ENCODE measurements around the gene SCG5.
"Not testable (repeated sequence)": the region's sequence is repeated elsewhere in the genome, so short reads cannot be mapped to it uniquely, and the experiment has no call there.

SCG5 gene, protein sequence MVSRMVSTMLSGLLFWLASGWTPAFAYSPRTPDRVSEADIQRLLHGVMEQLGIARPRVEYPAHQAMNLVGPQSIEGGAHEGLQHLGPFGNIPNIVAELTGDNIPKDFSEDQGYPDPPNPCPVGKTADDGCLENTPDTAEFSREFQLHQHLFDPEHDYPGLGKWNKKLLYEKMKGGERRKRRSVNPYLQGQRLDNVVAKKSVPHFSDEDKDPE

DNA sequence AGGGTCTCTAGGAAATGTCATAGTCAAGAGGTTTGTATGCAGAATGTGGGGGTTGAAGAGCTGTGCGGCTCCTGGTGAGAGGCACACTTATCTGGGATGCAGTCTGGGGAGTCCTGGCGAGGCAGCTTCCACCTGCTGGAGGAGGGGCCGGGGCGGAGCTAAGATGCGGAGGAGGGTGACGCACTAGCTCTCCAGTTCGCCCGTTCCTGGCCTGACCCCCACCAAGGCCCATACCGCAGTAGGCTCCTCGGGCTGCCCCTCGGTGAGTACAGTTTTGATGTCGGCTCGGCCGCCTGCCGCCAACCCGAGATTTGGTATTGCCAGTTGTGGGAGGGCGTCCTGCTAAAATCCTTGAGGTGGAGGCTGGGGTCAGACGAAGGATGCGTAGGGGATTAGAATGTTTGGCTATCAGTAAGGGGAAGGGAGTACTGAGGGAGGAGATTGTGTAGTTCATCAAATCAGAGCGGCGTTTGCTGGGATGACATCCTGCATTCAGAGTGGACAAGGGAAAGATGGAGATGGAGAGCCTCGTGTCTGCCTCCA is at the start of gene SCG5:
TSS of gene SCG5 (plus strand) at position 194 of the 543 bp plus-strand sequence. CDS start 1,883 bp downstream, outside the sequence.
- DNase-seq, result no peak

DNA sequence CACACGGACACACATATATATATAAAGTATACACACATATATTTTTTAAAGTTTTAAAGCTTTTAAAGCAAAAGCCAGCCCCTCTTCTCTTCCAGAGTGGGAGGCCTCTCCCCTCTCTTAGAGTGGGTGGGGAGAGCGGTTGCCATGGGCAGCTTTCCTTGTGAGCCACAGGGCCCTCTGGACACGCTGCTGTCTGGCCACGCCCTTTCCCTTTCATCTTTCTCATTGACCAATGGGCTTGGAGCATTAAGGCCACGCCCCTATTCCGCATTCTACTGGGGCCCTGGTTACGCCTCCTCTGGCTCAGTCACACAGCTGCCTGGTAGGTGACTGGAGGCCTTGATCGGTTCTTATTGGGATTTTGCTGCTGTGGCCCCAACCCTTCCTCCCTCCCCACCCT is 48.4 kb upstream of the SCG5 start, which contains the start of gene GOLGA8N:
TSS of gene GOLGA8N (plus strand) at position 306 of the 400 bp plus-strand sequence.
- DNase-seq, result not testable (repeated sequence)

DNA sequence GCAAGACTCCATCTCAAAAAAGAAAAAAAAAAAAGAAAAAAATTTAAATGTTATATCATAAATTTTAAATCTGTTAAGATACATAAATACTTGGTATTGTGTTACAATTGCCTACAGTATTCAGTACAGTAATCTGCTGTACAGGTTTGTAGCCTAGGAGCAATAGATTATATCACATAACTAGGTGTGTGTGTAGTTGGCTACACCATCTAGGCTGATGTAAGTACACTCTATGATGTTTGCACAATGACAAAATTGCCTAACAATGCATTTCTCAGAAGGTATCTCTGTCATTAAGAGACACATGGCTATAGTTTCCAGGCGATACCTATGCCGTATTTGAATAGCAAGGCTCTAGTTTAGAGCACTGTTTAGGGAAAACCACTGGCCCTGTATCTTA is 32.0 kb upstream of the SCG5 start:
- not testable (repeated sequence) for DNase-seq

DNA sequence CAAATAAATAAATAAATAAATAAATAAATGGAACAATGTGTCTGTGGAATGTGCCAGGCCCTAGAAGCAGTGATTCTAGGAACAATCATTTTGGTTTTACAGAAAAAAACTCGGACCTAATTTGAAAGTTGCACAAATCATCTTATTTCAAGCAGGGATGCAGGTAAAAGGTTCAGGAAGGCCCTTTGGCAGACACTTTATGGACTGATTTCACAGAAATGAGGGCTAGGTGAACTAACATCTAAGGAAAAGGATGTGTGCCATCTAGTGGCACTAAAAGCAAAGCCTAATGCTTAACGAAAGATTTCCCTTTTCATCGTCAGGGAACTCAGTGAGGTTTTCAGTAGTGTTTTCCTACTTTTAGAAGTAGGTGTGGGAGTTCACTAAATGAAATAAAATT is 30.8 kb upstream of the SCG5 start:
- DNase-seq, result not testable (repeated sequence)

DNA sequence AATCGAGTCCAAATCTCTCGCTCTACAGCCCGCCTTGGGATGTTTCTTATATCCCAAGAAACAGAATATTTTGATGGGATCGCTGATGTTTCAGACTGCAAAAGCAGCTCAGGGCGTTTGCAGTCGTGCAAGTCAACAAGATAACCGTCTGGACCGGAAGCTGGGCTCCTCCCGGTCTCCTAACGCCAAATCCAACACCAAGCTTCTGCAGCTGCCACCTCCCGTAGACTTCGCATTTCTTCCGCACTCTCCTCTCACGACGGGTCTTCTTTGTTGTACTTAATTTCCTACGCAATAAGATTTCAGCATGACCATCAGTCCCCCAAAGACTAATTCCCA is 26.8 kb upstream of the SCG5 start:
- DNase-seq, result not testable (repeated sequence)

DNA sequence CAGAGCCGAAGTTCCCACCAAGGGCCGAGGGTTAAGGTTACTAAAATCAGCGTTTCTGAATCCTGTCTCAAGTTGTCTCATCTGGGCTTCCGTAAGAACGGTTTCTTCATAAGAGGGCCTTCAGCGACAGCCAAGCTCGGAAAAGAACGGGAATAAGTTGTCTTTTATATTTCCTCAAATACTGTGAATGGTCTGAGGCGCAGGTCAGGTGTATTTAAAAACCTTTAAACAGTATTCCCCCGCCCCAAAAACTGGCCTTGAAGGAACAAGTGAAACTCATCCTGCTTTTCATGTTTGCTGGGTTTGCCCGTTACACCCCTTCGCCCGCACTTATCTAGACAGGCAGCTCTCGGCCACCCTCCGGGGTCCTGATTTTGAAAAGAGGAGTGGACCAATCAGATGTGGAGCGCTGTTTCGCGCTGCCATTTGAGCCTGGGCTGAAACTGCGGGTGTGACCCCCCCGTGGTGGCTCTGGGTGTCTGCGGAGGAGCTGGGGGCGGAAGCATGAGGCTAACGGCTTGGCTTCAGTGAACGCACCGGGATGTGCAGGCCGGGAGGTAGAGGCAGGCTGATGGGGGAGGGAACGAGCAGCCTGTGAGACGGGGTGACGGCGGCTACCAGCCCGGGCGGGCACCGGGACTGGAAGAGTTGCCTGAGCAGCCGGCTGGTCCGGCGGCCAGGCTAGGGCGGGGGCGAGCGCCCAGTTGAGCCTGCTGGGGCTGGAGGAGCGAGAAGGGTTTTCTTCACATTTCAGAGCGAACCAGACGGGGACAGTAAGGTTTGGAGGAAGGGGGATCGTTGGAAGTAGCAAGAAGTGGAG is 26.2 kb upstream of the SCG5 start, which contains the start of gene ARHGAP11A:
TSS of gene ARHGAP11A (plus strand) at position 454 of the 820 bp plus-strand sequence. CDS start 708 bp downstream, outside the sequence.
- DNase-seq, result peak; percentile 78

DNA sequence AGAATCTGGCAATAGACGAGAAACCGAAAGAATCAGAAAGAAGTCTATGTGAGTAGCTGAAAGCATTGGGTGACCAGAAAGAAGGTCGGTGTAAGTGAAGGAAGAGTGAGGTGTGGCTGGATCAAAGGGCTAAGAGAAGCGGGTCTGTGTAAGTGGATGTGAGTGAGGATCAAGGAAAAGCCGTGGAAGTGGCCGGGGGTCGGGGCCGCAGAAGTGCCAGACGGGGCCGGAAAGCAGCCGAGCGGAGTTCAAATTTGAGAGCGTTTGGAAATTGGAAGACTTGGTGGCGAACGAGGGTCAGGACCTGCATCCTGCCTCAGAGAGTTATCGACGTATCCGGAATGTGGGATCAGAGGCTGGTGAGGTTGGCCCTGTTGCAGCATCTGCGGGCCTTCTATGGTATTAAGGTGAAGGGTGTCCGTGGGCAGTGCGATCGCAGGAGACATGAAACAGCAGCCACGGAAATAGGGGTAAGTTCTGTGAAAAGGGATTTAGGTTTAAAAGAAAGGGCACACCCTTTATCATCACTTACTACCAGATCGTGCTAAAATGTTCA is 25.6 kb upstream of the SCG5 start:
- not testable (repeated sequence) for DNase-seq

DNA sequence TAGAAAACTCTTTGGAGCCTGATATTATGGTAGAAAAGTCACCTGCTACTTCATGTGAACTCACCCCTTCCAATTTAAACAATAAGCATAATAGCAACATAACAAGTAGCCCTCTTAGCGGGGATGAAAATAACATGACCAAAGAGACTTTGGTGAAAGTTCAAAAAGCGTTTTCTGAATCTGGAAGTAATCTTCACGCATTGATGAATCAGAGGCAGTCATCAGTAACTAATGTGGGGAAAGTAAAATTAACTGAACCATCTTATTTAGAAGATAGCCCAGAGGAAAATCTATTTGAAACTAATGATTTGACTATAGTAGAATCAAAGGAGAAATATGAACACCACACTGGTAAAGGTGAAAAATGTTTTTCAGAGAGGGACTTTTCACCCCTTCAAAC is 5.1 kb upstream of the SCG5 start:
- no peak for DNase-seq

DNA sequence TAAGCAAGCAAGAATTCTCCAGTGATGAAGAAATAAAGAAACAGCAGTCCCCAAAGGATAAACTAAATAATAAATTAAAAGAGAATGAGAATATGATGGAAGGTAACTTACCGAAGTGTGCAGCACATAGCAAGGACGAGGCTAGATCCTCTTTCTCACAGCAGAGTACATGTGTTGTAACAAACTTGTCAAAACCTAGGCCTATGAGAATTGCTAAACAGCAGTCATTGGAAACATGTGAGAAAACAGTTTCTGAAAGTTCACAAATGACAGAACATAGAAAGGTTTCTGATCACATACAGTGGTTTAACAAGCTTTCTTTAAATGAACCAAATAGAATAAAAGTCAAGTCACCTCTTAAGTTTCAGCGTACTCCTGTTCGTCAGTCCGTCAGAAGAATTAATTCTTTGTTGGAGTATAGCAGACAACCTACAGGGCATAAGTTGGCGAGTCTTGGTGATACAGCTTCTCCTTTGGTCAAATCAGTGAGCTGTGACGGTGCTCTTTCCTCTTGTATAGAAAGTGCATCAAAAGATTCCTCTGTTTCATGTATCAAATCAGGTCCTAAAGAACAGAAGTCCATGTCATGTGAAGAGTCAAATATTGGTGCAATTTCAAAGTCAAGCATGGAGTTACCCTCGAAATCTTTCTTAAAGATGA is 4.5 kb upstream of the SCG5 start:
- no peak for DNase-seq

DNA sequence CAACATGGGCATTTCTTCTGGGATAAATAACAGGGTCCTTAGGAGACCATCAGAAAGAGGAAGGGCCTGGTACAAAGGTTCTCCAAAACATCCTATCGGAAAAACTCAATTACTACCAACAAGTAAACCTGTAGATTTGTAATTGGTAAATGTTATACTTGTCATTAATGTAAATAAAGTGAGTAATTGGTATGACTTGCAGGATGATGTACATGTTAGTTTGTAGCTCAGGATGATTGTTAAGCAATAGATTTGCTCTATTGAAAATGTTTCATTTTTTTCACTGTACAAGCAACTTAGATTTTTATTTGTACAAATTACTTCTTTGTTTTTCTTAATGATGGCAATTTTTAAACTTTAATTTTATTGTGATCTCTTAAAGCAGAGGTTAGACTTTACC is 3.8 kb upstream of the SCG5 start:
- DNase-seq, result no peak

DNA sequence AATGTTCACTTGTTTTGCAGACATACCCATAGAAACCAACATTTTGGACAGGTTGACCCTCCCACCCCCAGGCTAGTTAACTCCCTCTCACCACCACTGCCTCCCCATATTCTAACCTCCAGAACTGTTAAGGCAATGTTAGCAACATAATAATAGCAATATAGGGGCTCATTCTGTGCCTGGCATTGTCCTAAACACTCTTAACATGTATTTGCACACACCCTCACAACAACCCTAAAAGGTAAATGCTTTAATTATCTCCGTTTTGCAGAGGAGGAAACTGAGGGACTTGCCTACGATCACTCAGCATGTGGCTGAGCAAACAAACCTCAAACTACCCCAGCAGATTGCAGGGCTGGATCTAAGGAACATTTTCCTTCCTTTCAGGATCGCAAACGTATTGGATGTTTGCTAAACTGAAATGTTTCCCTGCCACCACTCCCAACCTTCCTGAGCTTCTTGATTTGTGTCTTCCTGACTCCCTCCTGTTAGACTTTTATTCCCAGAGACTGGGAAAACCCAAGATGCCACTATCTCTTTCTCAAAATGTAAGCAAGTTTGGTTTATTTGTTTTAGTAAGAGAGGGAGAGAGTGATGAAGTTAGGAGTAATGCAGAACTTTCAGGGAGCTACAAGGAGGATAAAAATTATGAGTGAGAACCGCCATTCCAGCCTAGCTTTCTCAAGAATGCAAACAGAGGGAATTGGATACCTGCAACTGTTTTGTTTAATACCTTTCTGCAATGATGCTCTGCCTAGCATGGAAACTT is 1.3 kb downstream of the SCG5 start:
- DNase-seq, result no peak

DNA sequence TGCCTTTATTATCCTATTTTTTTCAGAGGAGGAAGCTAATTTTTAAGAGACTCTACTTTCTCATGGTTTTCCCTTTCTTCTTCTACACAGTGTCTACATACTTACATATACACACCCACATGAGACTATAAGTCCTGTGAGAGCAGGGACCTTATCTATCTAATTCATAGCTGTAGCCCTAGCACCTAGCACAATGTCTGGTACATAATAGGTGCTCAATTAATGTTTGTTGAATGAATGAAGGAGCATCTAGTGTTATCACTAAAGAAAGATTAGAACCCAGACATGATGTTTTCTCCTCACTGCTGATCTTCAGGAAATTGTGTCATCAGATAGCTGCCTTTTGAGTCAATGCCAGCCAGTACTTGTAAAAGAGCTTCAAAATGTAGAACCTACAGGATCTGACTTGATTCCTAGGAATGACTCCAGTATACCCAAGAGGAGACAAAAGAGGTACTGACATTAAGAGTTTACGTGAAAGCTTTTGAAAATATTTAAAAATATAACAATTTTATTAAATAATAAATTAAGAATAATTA is 2.5 kb downstream of the SCG5 start:
- no peak for DNase-seq

DNA sequence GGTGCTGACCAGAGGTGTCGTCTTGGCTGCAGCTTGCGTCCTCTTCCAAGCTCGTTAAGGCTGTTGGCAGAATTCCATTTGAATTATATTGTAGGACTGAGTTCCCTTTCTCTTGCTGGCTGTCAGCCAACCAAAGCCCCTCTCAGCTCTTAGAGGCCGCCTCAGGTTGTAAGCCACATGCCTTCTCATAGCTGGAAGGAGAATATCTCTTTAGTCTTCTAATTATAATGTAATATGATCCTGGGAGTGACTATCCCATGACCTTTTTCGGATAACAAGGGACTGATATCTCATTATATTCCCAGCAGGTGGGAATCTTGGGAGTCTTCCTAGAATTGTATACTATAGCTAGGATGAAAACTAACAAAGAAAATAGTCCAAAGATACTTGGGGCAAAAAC is 4.8 kb downstream of the SCG5 start:
- DNase-seq, result no peak

DNA sequence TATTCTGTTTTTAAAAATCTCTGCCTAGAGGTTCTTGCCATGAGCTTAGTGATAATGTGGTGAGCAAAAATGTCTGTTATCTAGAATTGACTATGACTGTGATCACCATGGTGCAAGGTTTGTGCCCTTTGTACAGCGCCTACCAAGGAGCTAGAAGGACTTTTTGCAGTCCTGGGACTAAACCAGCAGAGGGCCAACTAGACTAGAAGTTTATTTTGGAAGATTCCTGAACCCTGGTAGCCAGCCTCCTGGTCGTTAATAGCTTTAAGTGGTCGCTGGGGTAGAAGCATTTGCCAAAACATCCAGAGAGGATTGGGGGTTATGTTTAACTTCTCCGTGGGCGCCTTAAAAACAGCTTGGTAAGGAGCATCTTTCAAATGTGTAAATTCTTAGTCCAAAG is 7.8 kb downstream of the SCG5 start:
- no peak for DNase-seq

DNA sequence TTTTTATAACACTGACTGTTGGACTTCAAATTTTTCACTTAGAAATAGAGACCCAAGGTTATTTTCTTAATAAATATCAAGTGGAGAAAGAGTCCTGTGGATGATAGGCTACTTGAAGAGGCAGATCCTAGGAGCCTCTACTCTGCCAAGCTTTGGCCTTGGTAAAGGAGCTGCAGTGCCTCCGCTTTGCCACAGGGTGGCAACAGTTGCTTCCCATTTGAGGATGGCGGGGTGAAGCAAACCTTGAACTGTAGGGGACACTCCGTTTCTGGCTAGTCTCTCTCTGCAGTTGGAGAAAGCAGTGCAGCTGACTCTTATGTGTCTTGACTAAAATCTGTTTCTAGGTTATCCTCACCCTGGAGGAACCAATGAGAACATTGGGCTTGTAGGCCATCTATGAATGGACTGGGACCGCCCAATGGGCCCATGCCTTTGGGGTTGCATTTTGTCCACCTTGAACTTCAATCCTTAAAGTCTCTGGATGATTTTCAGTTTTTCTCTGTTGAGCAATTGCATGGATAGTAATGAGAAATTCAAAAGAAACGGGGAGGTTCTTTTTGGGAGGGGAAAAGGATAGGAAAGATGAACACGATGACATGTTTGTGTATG is 9.8 kb downstream of the SCG5 start:
- DNase-seq, result peak; percentile 36

DNA sequence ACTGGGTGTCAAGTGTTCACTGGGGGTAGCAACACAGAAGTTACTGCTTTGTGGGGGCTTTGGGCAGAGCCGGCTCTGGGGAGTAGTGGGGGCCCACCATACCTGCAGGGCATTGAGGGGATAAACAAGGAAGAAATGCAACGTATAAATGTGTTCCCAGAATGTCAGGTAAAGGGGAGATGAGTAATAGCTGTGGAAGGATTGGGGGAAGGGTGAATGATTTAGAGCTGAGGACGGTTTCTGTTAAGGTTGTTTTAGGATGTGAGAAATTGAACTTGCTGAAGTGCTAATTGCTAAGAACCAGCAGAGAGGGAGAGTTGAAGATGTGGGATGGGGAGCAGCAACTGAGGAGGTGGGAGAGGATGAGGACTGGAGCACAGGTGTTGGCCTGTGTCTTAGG is 10.7 kb downstream of the SCG5 start:
- no peak for DNase-seq

DNA sequence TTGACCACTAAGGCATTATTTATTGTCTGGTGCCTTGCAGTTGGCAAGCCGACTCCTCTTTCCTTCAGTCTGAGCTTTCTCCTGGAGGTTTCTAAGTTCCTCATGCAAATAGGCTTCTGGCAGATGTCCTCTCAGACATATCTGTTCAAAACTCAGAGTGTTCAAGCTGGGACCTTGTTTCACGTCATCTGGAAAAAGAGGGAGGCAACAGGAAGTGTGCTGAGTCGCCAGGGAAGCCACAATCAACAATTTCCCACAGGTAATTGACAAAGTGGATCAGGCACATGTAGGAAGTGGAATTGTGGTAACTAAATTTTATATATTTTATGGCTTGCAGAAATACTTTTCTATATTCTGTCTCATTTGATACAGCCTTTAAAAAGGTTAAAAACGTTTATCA is 14.6 kb downstream of the SCG5 start:
- no peak for DNase-seq

DNA sequence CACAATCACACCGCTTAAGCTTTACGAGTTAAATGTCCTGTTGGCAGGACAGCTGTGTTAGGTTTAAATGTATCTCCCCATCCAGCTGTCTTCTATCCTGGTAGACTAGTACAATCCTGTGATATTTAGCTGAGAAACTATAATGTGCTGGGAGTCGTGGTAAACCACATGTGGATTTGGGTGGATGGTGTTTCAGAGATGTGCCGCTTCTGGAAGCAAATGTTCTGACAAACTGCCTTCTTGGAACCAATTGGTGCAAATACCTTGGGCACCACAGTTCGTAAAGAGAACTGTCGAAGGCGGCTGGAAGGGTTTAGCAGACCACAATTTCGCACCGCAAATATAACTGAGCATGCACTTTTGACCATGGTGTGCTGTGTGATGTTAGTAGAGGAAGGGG is 15.0 kb downstream of the SCG5 start:
- DNase-seq, result no peak

DNA sequence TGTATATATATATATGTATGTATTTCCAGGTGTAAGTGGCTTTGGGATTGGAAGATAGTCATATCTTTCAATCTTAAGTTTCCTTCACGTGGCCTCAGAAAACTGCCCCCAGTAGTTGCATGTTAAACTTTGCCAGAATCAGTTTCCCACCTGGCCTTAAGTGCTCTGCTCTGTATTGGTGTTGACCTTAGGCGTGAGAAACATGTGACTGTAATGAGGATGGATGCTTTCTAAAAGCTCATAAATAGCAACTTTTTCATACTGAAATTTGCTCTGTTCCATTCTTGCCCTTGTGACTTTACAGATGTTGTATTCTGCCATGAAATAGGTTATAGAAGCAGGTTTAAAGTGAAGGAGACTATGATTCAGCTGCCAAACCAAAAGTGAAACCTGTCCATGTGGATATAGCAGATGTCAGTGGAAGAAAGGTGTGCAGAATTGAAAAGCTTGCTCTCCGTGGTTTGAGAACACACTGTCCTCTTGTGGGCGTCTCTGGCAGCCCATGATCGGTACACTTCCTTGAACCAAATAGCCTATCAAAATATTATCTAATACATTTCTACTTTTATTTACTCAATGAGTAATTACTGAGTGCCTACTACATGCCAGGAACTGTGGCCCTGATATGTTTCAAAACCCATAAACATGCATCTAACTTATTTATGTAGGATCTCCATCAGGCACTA is 15.8 kb downstream of the SCG5 start:
- no peak for DNase-seq

DNA sequence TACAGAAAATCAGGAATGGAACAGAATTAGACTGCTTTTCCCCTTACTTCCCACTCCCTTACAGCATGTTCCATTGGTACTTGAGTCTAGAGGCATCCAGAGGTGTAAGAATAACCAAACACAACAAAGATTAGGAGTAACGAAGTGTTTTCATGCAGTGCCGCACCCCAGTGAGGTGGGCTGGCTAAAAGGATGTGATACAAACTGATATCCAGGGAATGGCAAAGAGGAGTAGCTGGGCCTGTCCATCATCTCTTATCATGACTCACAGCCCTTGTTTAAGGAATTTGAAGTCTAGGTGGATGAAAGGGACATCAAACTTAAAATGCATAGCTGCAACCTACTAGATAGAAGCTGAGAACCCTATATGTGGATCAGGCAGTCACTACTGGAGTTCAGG is 16.4 kb downstream of the SCG5 start:
- DNase-seq, result no peak
